T47D (cell line): Measurements from ENCODE around the gene REN.

Source experiments
- DNase-seq, 2 experiments: peaks; one replicate each; pipeline versions ENCODE4 v3.0.0 to v3.0.0-alpha.2; 2011 to 2012; ENCODE audit warnings: low read depth in 1 of 2, low spot score in 1 of 2
- JUND ChIP-seq: IDR thresholded peaks from 2 replicates; pipeline ENCODE4 v1.6.1; 2012; ENCODE audit warnings: low read depth
- in situ Hi-C: cut with HindIII; loops from 2 replicates; pipeline ENCODE4 v1.10.0; 2016; ENCODE audit warnings: low sequenced_read_pairs, low pct_unique_long_range_greater_than_20kb

The REN gene

GRCh38 chr1:204161609-204162493 lies 4.3 kb downstream of the REN start:
- in situ Hi-C loops = no loop called here
- TF ChIP-seq JUND = no peak
- no peak for DNase-seq

- no peak for DNase-seq
- no peak for TF ChIP-seq JUND
- in situ Hi-C loops = no loop called here
Measured at GRCh38 chr1:204157962-204158361, 8.2 kb downstream of the REN start.

GRCh38 chr1:204155881-204156280 lies 10.3 kb downstream of the REN start:
- no peak for TF ChIP-seq JUND
- DNase-seq = no peak
- in situ Hi-C loops = no loop called here

GRCh38 chr1:204154568-204155255 lies 11.4 kb downstream of the REN start:
- no peak for DNase-seq
- TF ChIP-seq JUND = no peak
- in situ Hi-C loops = no loop called here

GRCh38 chr1:204153667-204154066 lies 12.5 kb downstream of the REN start:
- no peak for TF ChIP-seq JUND
- DNase-seq = no peak
- in situ Hi-C loops = no loop called here

GRCh38 chr1:204152310-204153044 lies 13.7 kb downstream of the REN start:
- DNase-seq = no peak
- no peak for TF ChIP-seq JUND
- in situ Hi-C loops = no loop called here

GRCh38 chr1:204151552-204152309 lies 14.4 kb downstream of the REN start, which contains the start of gene ETNK2:
Gene ETNK2, minus strand, starts transcription at chr1:204152044. Its CDS starts 192 bp downstream, at chr1:204151852.
- DNase-seq = peak; percentile 78 to 89
- TF ChIP-seq JUND = no peak
- in situ Hi-C loops = no loop called here

- in situ Hi-C loops = no loop called here
- peak in 1 of 2 experiments; percentile 56 for DNase-seq
- TF ChIP-seq JUND = no peak
Measured at GRCh38 chr1:204150702-204151551, 15.2 kb downstream of the REN start.

- peak in 1 of 2 experiments; percentile 24 for DNase-seq
- in situ Hi-C loops = loop anchor here (25.0 kb wide), 1 partner anchor 288 kb away; the partner anchor contains the start of gene SNRPE
- TF ChIP-seq JUND = no peak
Measured at GRCh38 chr1:204149635-204150565, 16.2 kb downstream of the REN start.

- in situ Hi-C loops = loop anchor here (25.0 kb wide), 1 partner anchor 287 kb away; the partner anchor contains the start of gene SNRPE
- DNase-seq = peak; percentile 68 to 90
- TF ChIP-seq JUND = 0 out of 2 replicates have a peak, but pooled peaks have one; percentile 55
Measured at GRCh38 chr1:204149107-204149506, 17.0 kb downstream of the REN start.
